LNCAP (cell line): ENCODE results near the gene ZNF831.

Experiments used
- CTCF ChIP-seq: fragments of 450-650 bp; IDR thresholded peaks from 2 replicates; pipeline ENCODE4 v1.5.1; 2017; ENCODE audit warnings: mild to moderate bottlenecking

ZNF831 gene

GRCh38 chr20:59134182-59134581 is 29.4 kb upstream of the ZNF831 start:
- no peak for TF ChIP-seq CTCF

- no peak for TF ChIP-seq CTCF
Observed at GRCh38 chr20:59135093-59135492, 28.5 kb upstream of the ZNF831 start.

- no peak for TF ChIP-seq CTCF
Observed at GRCh38 chr20:59136027-59136426, 27.6 kb upstream of the ZNF831 start.

- no peak for TF ChIP-seq CTCF
Observed at GRCh38 chr20:59137532-59137931, 26.1 kb upstream of the ZNF831 start.

- no peak for TF ChIP-seq CTCF
Observed at GRCh38 chr20:59138114-59138748, 25.4 kb upstream of the ZNF831 start.

- TF ChIP-seq CTCF: no peak
Observed at GRCh38 chr20:59139998-59140397, 23.6 kb upstream of the ZNF831 start.

GRCh38 chr20:59141818-59142581 is 21.6 kb upstream of the ZNF831 start:
- no peak for TF ChIP-seq CTCF
